Umbilical cord (tissue), 2 donors: ENCODE measurements around the gene OR2AG1. TPM values are rescaled to one million over a fixed set of nuclear protein-coding genes. Genes with fewer than 3 reads are reported as not detected.
"Not testable (repeated sequence)": the region's sequence is repeated elsewhere in the genome, so short reads cannot be mapped to it uniquely, and the experiment has no call there.

ENCODE experiments used
- DNase-seq: peaks from one replicate; pipeline ENCODE4 v3.0.0-alpha.2; 2015; ENCODE audit warnings: low spot score
- total RNA-seq: library from RNA; depleted of rRNA; stranded (reverse); fragments of >200 nt; gene quantifications from one replicate; pipeline ENCODE4 v1.2.3, GENCODE V29; 2014; ENCODE audit warnings: low replicate concordance; ENCODE audit not compliant: insufficient read depth

OR2AG1 gene
- total RNA-seq, 1 donor from 2014 or later: 4.6 TPM

DNA sequence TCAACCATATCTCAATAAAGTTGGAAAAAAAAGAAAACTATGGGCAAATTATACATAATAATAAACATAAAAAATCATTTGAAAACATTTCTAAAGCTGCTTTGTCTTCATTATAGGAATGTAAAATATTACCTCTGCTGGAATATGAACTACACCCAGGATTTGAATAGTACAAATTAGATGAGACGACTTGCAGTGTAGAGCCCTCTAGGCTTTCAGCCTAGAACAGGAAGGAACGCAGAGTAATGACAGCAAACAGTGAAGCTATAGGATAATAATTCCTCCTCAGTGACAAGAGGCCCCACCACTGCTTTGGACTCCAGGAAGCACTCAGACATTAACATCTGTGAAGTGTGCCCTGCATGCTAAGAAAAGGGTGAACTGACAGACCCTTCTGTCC, 7.7 kb downstream of the OR2AG1 start:
- no peak for DNase-seq

DNA sequence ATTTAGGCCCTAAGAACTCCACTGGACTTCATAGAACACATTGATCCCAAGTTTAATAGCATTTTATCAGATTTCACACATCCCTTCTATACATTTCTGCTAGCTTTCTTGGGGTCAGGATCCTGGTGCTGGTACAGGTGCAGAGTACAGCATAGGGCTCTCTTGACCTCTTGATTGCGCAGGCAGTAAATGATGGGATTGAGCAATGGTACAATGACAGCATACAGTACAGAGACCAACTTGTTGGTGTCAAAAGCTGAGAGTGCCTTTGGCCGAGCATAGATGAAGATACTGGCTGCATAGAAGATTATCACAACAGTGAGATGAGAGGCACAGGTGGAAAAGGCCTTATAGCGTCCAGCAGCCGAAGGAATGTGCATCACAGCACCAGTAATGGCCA, 11.8 kb downstream of the OR2AG1 start:
- DNase-seq: no peak

DNA sequence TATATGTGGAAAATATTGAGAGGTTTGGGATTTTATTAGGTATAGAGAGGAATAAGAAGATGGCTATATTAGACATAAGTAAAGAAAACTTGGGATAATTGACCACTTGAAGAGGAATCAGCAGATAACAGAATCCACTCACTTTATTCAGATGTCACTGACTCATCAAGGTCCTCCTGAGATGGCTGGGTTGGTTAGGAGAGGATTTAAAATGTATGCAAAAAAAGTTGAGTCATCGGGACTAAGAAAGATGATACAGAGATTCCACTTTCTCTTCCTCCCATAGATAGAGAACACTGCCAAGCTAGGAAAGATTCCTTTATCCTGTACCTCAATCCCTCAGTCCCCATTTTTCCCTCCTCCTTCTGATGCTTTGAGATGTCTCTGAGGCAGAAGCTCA, 16.6 kb downstream of the OR2AG1 start, which contains the start of gene OR6A2:
OR6A2 (minus strand) TSS at position 288 of the 400 bp plus-strand sequence. CDS start 3,981 bp downstream, outside the sequence.
- no peak for DNase-seq

DNA sequence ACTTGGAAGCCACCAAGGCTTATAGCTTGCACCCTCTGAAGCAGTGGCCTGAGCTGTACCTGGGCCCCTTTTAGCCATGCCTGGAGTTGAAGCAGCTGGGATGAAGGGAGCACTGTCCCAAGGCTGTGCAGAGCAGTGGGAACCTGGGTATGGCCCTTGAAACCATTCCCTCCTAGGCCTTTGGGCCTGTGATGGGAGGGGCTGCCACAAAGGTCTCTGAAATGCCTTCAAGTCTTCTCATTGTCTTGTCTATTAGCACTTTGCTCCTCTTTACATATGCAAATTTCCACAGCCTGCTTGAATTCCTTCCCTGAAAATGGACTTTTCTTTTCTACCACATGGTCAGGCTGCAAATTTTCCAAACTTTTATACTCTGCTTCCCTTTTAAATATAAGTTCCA, 18.3 kb downstream of the OR2AG1 start:
- DNase-seq: not testable (repeated sequence)

DNA sequence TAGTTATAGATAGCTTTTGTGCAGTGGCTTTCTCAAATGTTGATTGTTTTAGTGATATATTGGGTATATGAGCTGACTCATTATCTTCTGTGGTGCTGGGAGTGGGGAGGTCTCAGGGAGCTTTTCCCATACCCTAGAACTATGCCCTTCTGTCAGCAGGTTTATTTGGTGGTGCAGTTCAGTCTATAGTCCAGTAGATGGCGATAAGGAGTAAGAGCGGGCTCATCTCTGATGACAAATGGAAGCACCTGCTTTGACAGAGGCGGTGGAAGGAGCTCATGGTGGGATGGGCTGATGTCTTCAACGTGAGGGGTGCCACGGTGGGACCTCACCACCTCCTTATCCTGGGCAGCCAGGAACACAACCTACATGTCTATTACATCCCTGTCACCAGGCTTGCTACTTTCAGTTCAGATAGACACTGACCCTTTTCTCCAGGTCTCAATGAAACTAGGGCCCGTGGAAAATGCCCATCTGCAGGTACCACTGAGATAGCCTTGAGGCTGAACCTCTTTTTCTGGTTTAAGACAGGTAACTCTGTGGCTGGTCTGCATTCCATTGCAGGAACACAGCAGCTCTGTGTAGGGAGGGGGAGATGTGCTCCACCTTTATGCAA, 29.7 kb downstream of the OR2AG1 start:
- no peak for DNase-seq

DNA sequence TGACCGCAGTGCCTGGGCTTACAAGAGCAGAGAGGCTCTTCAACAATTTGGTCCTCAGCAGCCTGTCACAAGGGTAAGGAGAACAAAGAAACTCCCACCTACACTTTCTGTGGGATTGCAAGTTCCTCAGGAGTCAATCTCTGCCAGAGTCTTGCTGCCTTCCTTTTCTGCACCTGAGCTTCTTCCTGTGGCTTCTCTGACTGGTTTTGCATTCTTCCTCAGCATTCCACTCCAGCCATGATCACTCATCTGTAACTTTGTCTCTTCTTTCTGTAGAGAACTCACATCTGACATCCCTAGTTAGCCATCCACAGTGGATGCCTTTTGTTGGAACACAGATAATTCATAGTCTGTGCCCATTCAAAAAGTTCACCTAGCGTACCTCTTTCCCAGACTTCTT, 30.8 kb downstream of the OR2AG1 start:
- no peak for DNase-seq

DNA sequence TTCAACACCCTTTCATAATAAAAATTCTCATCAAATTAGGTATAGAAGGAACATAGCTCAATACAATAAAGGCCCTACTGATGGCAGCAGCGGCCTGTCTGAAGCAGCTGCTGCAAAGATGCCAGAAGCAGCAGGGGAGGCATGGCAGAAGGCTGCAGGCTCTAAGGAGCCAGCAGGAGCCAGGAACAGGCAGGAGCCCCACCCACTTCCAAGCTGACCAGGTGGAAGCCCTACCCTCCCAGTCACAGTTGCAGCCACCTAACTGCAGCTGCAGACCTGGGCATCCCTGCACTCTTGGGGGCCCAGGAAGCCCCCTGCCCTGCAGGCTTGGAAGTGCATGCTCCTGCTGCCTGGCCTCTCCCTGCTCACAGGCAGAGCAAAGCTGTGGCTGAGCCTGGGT, 34.9 kb downstream of the OR2AG1 start:
- no peak for DNase-seq

DNA sequence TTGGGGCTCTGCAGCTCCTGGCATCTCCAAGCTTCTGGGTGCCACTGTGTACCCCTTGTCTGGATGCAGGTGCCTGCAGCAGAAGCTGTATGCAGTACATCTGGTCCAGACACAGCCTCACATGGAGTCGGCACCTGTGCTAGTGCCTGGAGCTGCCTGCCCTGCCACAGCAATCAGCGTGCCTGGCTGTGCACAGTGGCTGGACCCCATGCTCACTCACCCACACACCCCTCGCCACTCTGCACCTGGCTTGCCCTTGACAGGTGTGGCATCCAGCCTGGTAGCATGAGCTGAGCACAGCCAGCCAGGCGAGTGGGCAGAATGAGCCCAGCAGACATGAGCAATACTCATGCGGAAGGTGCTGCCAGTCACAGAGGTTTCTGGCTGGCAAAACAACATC, 36.1 kb downstream of the OR2AG1 start:
- no peak for DNase-seq

DNA sequence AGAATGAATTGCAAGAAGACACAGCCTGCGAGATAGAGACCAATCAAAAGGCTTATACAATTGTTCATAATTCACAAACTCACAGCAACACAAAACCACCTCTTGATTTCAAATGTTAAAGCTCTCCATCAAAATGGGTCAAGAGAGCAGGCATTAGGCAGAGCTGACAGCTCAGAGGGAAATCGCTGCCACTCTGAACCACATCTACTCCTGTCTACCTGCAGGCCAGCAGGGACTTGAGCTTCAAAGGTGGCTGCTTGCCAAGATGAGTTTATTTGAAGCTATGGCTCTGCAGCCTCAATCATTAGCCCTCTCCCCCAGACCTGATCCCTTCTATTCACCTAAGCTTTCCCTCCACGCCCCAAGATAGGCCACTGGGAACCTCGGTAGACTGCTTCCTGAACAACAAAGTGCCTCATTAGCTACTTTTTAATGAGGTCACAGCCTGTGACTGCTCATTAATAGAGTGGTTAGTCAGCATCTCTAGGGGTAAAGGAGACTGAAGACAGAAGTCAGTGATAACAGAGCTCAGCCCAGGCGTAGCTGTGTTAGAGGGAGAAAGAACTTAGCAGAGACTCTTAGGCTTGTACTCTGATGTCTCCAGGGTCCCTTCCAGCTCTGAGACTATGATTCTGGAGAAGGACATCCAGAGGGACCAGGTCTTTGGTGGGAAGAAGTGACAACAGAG, 41.5 kb downstream of the OR2AG1 start:
- no peak for DNase-seq

DNA sequence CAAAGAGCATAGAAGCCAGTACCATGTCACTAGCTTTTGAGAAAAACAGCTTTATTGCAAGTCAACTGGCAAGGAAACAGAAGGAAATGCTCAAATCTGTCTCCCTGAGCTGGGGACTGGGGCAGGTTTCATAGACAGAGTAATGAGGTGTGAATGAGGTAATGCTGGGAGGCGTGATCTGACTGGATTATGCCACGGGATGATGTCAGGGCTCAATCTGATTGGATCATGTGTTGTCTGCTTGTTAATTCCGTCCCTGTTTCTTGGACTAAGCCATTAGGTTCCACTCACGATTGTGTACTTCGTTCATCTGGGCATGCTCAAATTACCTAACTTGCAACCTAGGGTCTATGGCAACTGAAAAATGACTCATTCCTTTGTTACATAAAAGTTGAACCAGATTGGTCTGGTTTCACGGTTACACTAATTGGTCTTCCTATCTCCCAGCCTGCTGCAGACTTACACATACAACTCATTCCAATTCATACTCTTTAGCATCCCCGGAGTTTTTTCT, 42.5 kb downstream of the OR2AG1 start:
- no peak for DNase-seq

DNA sequence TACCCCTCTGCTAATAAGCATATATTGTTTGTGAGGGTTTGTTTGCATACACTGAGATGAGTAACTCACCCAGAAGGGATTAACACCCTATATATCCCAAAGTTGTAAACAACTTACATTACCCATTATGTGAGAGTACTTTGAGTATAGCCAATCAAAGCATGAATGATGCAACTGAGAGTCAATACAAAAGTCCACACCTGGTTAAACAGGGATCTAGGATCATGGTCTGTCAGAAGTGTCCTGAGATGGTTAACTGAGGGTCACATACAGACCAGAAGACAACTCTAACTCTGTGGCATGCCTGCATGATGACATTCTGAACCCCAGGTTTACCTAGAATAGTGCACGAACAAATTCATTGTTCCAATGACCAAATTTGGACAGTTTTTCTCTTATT, 45.3 kb downstream of the OR2AG1 start:
- no peak for DNase-seq

DNA sequence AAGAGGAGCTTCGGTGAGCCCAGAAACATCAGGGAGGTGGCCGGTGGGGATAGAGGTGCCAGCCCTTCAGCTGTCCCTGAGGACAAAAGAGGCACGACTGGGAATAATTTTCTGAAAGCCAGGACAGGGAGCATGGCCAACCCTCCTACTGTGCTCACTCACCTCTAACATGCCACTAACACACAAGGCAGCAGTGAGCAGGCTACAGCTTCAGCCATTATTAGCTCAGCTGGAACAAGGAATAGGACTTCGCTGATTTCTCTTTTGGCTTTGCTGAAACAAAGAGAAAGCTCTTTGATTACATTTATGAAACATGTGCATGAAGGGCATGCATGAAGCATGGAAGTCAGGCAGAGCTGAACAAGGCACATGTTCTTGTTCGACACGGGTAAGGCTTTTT, 50.5 kb downstream of the OR2AG1 start:
- no peak for DNase-seq

DNA sequence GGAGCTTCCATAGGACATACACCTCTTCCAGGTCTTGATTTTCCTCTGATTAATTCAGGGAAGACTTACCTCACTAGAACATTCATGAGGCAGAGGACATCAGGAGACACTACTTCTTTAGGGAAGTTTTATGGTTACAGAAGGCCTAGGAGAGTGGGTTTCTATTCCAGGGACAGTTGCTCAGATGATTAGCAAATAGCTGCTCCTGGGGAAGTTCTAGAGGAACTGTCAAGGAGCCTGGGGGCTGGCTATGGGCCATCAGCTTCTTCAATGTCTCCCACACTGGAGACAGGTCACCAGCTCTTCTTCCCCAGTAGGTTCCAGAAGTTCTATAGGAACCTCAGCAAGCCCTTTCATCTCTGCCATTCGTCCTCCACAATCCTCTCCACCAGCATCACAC, 51.2 kb downstream of the OR2AG1 start:
- no peak for DNase-seq

Other genes with a start within 250 kb of the OR2AG1 start
- gene RRP8, start 179.4 kb upstream of the OR2AG1 start, total RNA-seq: 10.6 TPM
- gene ILK, start 179.2 kb upstream of the OR2AG1 start, total RNA-seq: 296 TPM
- gene TAF10, start 170.8 kb upstream of the OR2AG1 start, total RNA-seq: 15.4 TPM
- 59.7 TPM for gene TPP1, start 163.6 kb upstream of the OR2AG1 start, total RNA-seq
- gene DCHS1, start 127.2 kb upstream of the OR2AG1 start, total RNA-seq: 37.6 TPM
- gene MRPL17, start 99.7 kb upstream of the OR2AG1 start, total RNA-seq: 55.4 TPM
- gene OR2AG2, start 11.0 kb upstream of the OR2AG1 start, total RNA-seq: 4.3 TPM
- 1.9 TPM for gene OR6A2, start 16.7 kb downstream of the OR2AG1 start, total RNA-seq
- gene OR10A5, start 62.7 kb downstream of the OR2AG1 start, total RNA-seq: not detected
- 1.9 TPM for gene OR10A2, start 80.0 kb downstream of the OR2AG1 start, total RNA-seq
- gene OR10A4, start 93.6 kb downstream of the OR2AG1 start, total RNA-seq: not detected
- 5.5 TPM for gene OR2D2, start 109.5 kb downstream of the OR2AG1 start, total RNA-seq
- gene OR2D3, start 138.0 kb downstream of the OR2AG1 start, total RNA-seq: 0.96 TPM
- 13.7 TPM for gene ZNF215, start 143.4 kb downstream of the OR2AG1 start, total RNA-seq
- 6.0 TPM for gene ZNF214, start 237.3 kb downstream of the OR2AG1 start, total RNA-seq
- 2.6 TPM for gene NLRP14, start 237.5 kb downstream of the OR2AG1 start, total RNA-seq